Neural progenitor cell (in vitro differentiated cells): ENCODE results near the gene STPG3.

Experiments used
- CTCF ChIP-seq: fragments of 200-600 bp; sonication (generic); IDR thresholded peaks from 2 replicates; pipeline ENCODE4 v1.5.1; 2017; ENCODE audit warnings: antibody characterized with exemption, mild to moderate bottlenecking
- EZH2 ChIP-seq: fragments of 200-600 bp; sonication (generic); IDR thresholded peaks from 2 replicates; pipeline ENCODE4 v1.6.1; 2017; ENCODE audit warnings: antibody characterized with exemption, mild to moderate bottlenecking, moderate library complexity
- EZH2phosphoT487 ChIP-seq: fragments of 200-600 bp; sonication (generic); IDR thresholded peaks from 2 replicates; pipeline ENCODE4 v1.6.1; 2017; ENCODE audit warnings: antibody characterized with exemption

- TF ChIP-seq CTCF (peak; percentile 71), EZH2phosphoT487 (no peak), EZH2 (peak; percentile 46)
Observed at GRCh38 chr9:137302449-137303150, 51.5 kb downstream of the STPG3 start.
